Thyroid gland (tissue), 4 donors: ENCODE data around the gene BLM. TPM values are rescaled to one million over a fixed set of nuclear protein-coding genes. Genes with fewer than 3 reads are reported as not detected.

ENCODE experiments used
- DNase-seq, 2 donors: peaks; one replicate each; pipeline ENCODE4 v3.0.0-alpha.2; 2019
- H3K27ac ChIP-seq, 3 donors: fragments of 200-600 bp; sonication (generic); 1 replicate in 2 of 3; 2 replicates in 1 of 3; pipeline ENCODE4 v1.5.1; 2016 to 2019; ENCODE audit warnings: mild to moderate bottlenecking in 1 of 3, moderate library complexity in 1 of 3
- H3K27me3 ChIP-seq: fragments of 200-600 bp; sonication (generic); one replicate; pipeline ENCODE4 v1.5.1; 2019
- H3K36me3 ChIP-seq, 2 donors: fragments of 200-600 bp; sonication (generic); one replicate each; pipeline ENCODE4 v1.5.1; 2016 to 2019
- H3K4me1 ChIP-seq, 2 donors: fragments of 200-600 bp; sonication (generic); one replicate each; pipeline ENCODE4 v1.5.1; 2017 to 2019
- H3K4me3 ChIP-seq, 3 donors: fragments of 200-600 bp; sonication (generic); replicated peaks in 1 of 3; 1 replicate in 2 of 3; 2 replicates in 1 of 3; pipeline ENCODE4 v1.5.1; 2016; ENCODE audit warnings: mild to moderate bottlenecking in 1 of 3
- H3K9me3 ChIP-seq: fragments of 200-600 bp; sonication (generic); one replicate; pipeline ENCODE4 v1.5.1; 2017
- POLR2A ChIP-seq, 2 donors: fragments of 450-650 bp; IDR thresholded peaks; one replicate each; pipeline ENCODE4 v1.6.1; 2017; ENCODE audit warnings: antibody characterized with exemption in 2 of 2, mild to moderate bottlenecking in 2 of 2, moderate library complexity in 1 of 2
- WGBS, 2 donors: methylation state at CpG; one replicate each; pipeline ENCODE4 v1.1.5; 2017; 5-methylcytosine and 5-hydroxymethylcytosine counted together
- intact Hi-C: fragments of 100-400 bp; cut with DNase I; formaldehyde crosslinking; loops from one replicate; pipeline ENCODE4 v1.15.1; 2023
- total RNA-seq, 4 donors: library from RNA; depleted of rRNA; stranded (reverse); fragments of >200 nt; gene quantifications; one replicate each; pipeline ENCODE4 v1.2.3, GENCODE V29; 2016
- TF ChIP-seq, protein P1 (sequence below), 6 experiments: fragments of 200-600 bp in 3 of 6; fragments of 450-650 bp in 3 of 6; sonication (generic) in 3 of 6; IDR thresholded peaks; one replicate each; pipeline ENCODE4 v1.5.1; 2016 to 2019; ENCODE audit warnings: antibody characterized with exemption in 6 of 6, mild to moderate bottlenecking in 2 of 6, inconsistent platforms in 1 of 6, moderate library complexity in 1 of 6

The BLM gene
- total RNA-seq, 4 donors from 2014 or later = 0.67 to 1.3 (median 1.2) TPM

DNA sequence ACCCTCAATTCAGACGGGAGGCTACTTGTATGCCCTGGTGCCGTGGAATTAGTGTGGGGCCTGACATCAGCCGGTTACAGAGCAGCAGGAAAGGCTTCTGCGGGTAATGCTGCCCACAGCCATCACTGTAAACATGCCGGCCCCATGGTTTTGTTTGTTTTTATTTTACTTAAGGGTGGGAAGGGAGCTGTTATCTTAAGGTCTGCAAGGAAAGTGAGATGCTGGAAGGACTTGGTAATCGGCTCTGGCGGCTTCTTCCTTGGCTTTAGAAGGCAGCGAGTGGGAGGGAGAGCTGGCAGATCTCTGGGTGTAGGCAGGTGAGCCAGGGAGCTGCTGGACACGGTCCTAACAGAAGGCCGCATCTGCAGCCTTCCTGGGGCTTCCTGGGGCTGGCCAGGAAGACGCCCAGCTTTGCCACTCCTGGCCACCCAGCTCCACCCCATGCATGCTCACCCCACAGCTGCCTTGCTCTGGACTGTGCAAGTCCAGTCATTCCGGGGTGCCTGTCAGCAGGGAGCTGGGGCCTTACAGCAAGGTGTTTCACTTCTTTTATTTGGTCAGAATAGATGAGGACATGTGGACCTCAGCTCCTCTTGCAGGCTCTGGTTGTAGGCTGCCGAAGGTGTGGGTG is 97.2 kb downstream of the BLM start:
- no peak for TF ChIP-seq POLR2A (IDR thresholded peaks at IDR 0.05)
- TF ChIP-seq, protein P1, sequence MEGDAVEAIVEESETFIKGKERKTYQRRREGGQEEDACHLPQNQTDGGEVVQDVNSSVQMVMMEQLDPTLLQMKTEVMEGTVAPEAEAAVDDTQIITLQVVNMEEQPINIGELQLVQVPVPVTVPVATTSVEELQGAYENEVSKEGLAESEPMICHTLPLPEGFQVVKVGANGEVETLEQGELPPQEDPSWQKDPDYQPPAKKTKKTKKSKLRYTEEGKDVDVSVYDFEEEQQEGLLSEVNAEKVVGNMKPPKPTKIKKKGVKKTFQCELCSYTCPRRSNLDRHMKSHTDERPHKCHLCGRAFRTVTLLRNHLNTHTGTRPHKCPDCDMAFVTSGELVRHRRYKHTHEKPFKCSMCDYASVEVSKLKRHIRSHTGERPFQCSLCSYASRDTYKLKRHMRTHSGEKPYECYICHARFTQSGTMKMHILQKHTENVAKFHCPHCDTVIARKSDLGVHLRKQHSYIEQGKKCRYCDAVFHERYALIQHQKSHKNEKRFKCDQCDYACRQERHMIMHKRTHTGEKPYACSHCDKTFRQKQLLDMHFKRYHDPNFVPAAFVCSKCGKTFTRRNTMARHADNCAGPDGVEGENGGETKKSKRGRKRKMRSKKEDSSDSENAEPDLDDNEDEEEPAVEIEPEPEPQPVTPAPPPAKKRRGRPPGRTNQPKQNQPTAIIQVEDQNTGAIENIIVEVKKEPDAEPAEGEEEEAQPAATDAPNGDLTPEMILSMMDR (IDR thresholded peaks at IDR 0.05) = no peak
- intact Hi-C loops = no loop called here
- Histone ChIP-seq H3K4me3 (no peak overlapping the region), H3K27ac (no peak overlapping the region), H3K27me3 (no peaks in the 10 kb centered on the region), H3K36me3 (no peaks in the 10 kb centered on the region), H3K4me1 (peaks cover 0 to 17% of the 10 kb centered on the region in 2 donors), H3K9me3 (no peaks in the 10 kb centered on the region)
- peak; percentile 29 to 41 for DNase-seq
- WGBS, 2 donors = 63 to 76% methylated on average over 12 of the region's 13 CpGs

DNA sequence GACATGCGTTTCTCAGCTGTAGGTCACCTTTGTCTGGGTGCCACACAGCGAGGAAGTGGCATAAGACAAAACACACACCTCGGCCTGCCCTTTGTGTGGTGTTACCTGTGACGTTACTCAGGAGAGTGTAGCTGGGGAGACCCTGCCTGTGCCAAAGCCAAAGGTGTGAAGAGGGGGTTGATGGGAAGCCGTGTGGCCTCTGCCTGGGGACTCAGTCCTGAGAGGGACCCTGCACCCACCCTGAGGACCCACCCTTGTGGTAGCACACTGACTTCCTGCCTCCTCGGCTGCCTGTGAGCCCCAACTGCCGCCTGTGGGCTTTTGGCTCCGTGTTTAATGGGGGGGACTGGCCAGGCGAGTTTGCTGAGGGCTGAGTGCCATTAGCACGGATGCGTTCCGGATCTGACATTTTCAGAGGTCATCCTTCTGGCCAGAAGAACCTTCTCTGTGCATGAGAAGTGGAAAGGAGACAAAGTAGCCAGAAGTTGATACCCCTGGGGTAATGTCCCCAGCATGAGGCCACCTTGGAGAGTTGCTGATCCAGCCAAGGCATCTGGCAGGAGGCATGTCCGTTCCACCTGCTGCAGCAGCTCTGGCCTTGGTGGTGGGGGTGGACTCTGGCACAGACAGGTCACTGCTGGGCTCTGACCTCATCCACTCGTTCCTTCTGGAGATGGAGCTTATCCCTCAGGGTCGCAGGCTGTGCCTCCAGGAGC is 99.4 kb downstream of the BLM start:
- Histone ChIP-seq H3K27me3 (no peaks in the 10 kb centered on the region), H3K9me3 (no peaks in the 10 kb centered on the region), H3K36me3 (no peaks in the 10 kb centered on the region), H3K4me3 (no peak overlapping the region), H3K4me1 (peaks cover 0 to 17% of the 10 kb centered on the region in 2 donors), H3K27ac (no peak overlapping the region)
- intact Hi-C loops = no loop called here
- DNase-seq = no peak
- TF ChIP-seq POLR2A (IDR thresholded peaks at IDR 0.05) = no peak
- TF ChIP-seq, protein P1 (IDR thresholded peaks at IDR 0.05) = no peak
- 91 to 95% methylated on average over 13 to 14 of the region's 15 CpGs for WGBS, 2 donors

DNA sequence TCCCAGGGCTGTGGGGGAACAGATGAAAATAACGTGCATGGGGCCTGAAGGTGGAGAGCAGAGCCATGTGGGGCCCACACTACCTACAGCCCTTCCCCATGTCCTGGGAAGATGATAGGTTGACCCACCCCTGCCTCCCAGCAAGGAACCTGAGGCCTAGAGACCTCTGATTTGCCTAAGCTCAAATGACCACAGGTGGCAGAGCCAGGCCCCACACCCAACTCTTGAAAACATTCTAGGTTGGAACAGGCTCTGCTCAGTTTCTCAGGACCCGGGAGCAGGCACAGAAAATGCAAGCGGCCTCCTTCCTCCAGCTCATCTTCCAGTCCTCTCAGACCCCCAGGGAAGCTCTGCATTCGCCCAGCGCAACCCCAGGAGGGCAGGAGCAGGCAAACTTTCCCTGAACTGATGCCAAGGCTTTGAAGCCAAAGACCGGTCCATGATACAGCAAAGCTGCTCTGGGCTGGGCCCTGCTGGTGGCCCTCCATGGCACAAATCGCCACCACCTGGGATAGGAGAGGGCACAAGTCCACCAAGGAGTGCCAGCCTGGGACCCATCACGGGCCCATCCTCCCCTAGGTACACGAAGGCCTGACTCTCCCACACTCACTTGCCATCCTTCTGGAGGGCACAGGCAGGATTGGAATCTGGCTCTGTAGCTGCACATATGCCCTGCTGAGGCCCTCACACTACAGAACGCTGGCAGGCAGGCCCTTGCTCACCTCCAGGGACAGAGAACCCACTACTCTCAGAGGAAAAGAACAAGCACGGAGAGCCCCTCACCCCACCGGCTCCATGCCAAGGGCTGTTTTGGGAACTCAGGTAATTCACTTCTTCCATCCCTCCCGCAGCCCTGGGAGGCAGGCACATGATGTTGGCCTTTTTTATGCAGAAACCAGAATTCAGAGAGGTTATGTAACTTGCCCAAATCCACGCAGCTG is 100.2 kb downstream of the BLM start:
- no peak overlapping the region for H3K27ac ChIP-seq
- H3K4me3 ChIP-seq = no peak overlapping the region
- intact Hi-C loops = no loop called here
- H3K27me3 ChIP-seq = no peaks in the 10 kb centered on the region
- 91 to 93% methylated on average over 13 to 14 of the region's 14 CpGs for WGBS, 2 donors
- H3K9me3 ChIP-seq = no peaks in the 10 kb centered on the region
- no peak for DNase-seq
- peaks cover 0 to 15% of the 10 kb centered on the region in 2 donors for H3K4me1 ChIP-seq
- TF ChIP-seq, protein P1 (IDR thresholded peaks at IDR 0.05) = no peak
- no peak for TF ChIP-seq POLR2A (IDR thresholded peaks at IDR 0.05)
- no peaks in the 10 kb centered on the region for H3K36me3 ChIP-seq

DNA sequence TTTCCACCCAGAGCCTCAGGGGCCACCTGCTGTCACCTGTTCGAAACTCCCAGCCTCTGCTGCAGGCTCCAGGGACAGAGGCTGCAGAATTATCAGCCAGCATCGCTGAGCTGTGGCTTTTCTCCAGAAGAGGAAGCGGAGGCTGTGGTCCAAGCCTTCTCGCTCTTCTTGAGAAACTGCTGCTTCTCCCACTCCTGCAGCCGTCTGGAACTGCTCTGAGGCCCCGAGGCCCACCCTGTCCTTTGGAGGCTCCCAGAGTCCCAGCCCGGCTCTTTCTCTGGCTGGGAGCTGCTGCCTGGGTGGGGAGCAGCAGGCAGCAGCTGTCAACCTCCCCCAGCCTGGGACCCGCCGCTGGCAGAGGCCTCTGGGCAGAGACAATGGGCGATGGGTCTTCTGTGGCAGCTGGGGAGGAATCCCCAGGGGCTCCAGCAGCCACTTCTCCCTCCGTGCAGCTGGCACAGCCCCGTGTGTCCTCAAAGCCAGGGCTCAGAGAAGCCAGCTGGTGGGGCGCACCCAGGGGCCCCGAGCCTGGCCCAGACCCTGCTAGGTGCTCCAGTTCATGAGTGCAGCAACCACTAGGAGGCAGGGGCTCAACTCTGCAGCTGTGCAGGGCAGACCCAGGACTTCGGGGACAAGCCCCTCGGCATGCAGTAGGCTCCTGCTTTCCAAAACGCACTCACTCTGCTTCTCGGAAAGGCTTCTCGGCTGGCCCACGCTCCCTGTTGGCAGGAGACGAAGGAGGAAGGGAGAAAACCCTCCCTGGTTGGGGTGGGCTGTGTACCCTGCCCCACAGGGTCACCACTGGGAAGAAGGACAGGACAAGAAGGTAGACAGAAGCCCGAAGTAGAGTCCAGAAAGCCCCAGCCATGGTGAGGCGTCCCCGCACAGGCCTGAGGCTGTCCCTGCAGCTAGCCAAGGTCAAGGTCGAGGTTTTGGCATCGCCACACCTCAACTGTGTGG is 101.4 kb downstream of the BLM start:
- no peaks in the 10 kb centered on the region for H3K36me3 ChIP-seq
- intact Hi-C loops = no loop called here
- no peak for DNase-seq
- TF ChIP-seq, protein P1 (IDR thresholded peaks at IDR 0.05) = no peak
- TF ChIP-seq POLR2A (IDR thresholded peaks at IDR 0.05) = no peak
- no peaks in the 10 kb centered on the region for H3K27me3 ChIP-seq
- 75 to 88% methylated on average over 19 to 26 of the region's 26 CpGs for WGBS, 2 donors
- H3K27ac ChIP-seq = no peak overlapping the region
- H3K4me1 ChIP-seq = peaks cover 0 to 10% of the 10 kb centered on the region in 2 donors
- no peak overlapping the region for H3K4me3 ChIP-seq
- no peaks in the 10 kb centered on the region for H3K9me3 ChIP-seq
